HepG2 (cell line): Measurements from ENCODE around the gene MLLT1. TPM values are rescaled to one million over a fixed set of nuclear protein-coding genes. Genes with fewer than 3 reads are reported as not detected.
A peak's percentile ranks its signal among the peaks of the same experiment; 100 is the strongest.

Experiments
- ASH2L ChIP-seq: fragments of 300-600, 200-600 bp; sonication (generic); IDR thresholded peaks from 2 replicates; pipeline ENCODE4 v1.7.0; 2017; ENCODE audit warnings: low read depth, mild to moderate bottlenecking, moderate library complexity, mixed read lengths, low read length; ENCODE audit not compliant: insufficient read length
- EED ChIP-seq: sonication (generic); formaldehyde crosslinking; IDR thresholded peaks from 2 replicates; pipeline ENCODE4 v1.5.0; 2020; ENCODE audit warnings: mild to moderate bottlenecking, missing genetic modification reagents
- FOSL2 ChIP-seq: sonication (generic); formaldehyde crosslinking; IDR thresholded peaks from 2 replicates; pipeline ENCODE4 v1.4.0; 2020; ENCODE audit warnings: missing genetic modification reagents
- GATAD2A ChIP-seq: IDR thresholded peaks from 2 replicates; pipeline ENCODE4 v1.6.1; 2016
- KDM6A ChIP-seq: IDR thresholded peaks from 2 replicates; pipeline ENCODE4 v1.6.1; 2016; ENCODE audit warnings: low read depth
- MTA3 ChIP-seq: sonication (generic); formaldehyde crosslinking; IDR thresholded peaks from 2 replicates; pipeline ENCODE4 v1.4.0; 2020; ENCODE audit warnings: missing genetic modification reagents
- ZNF253 ChIP-seq: sonication (generic); formaldehyde crosslinking; IDR thresholded peaks from 2 replicates; pipeline ENCODE4 v1.8.0; 2022; ENCODE audit warnings: mild to moderate bottlenecking, missing genetic modification reagents, borderline replicate concordance
- ZNF33B ChIP-seq: sonication (generic); formaldehyde crosslinking; IDR thresholded peaks from 2 replicates; pipeline ENCODE4 v1.5.1; 2020; ENCODE audit warnings: mild to moderate bottlenecking, missing genetic modification reagents
- ZNF672 ChIP-seq: sonication (generic); formaldehyde crosslinking; IDR thresholded peaks from 2 replicates; pipeline ENCODE4 v1.8.1; 2022; ENCODE audit warnings: missing genetic modification reagents
- polyA plus RNA-seq, 8 experiments: library from polyadenylated mRNA; depleted of rRNA in 3 of 8; stranded (reverse) in 7 of 8; unstranded in 1 of 8; fragments of >200 nt; fragmentation: Illumina TruSeq in 4 of 8; extraction: Trizol in 4 of 8; gene quantifications; 2 replicates each; pipeline versions ENCODE4 v1.2.1 to v1.2.3, GENCODE V29; 2011 to 2016; ENCODE audit warnings: low read depth in 4 of 8, missing spikeins in 1 of 8, mixed read lengths in 1 of 8; ENCODE audit not compliant: insufficient read depth in 1 of 8
- total RNA-seq, 5 experiments: library from RNA; depleted of rRNA; stranded (reverse); fragments of >200 nt; fragmentation: Illumina TruSeq; extraction: Trizol; gene quantifications; 2 replicates each; pipeline ENCODE4 v1.2.3, GENCODE V29; 2016; ENCODE audit warnings: low read depth in 1 of 5
- TF ChIP-seq, protein P1 (sequence below): sonication (generic); formaldehyde crosslinking; IDR thresholded peaks from 2 replicates; pipeline ENCODE4 v1.4.0; 2020; ENCODE audit warnings: missing genetic modification reagents
- TF ChIP-seq, protein P2 (sequence below): sonication (generic); formaldehyde crosslinking; IDR thresholded peaks from 2 replicates; pipeline ENCODE4 v1.4.0; 2020; ENCODE audit warnings: missing genetic modification reagents
- TF ChIP-seq, protein P3 (sequence below): IDR thresholded peaks from 2 replicates; pipeline ENCODE4 v1.6.1; 2018; ENCODE audit warnings: missing genetic modification reagents

Gene MLLT1
- total and polyA plus RNA-seq, 2 of the 13 experiments (the other 11 are each of a cell fraction or from before 2014, with no cell fraction given): 11.7 to 12.2 TPM

DNA sequence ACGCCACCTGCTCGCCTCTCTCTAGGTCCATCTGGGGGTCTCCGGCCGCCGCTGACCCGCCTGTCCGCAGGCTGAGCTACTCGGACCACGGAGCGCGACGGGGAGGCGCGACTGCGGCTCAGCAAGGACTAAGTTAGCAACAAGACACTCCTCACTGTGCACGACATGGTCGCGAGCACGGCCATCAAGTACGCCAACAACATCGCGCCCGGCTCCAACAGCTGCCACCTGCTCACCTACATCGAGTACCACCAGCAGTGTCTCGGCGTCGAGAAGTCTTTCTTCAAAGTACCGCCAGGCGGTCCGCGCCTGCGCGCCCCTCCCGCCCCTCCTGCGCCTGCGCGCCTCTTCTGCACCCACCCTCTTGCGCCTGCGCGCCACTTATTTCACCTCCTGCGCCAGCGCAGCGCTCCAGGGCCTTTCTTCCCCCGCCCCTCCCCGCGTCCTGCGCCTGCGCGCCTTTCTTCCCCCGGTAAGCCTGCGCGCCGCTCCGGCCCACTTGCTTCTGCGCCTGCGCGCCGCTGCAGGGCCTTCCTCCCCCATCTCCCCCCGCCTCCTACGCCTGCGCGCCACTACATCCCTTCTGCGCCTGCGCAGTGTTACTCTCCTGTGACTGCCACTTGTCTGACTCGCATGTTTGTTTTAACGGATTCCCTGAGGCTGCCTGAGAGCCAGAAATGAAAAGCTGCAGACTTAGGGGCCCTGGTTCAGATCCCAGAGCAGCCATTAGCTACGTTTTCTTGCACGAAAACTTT lies 80.4 kb downstream of the MLLT1 start (continued):
- TF ChIP-seq, protein P1, sequence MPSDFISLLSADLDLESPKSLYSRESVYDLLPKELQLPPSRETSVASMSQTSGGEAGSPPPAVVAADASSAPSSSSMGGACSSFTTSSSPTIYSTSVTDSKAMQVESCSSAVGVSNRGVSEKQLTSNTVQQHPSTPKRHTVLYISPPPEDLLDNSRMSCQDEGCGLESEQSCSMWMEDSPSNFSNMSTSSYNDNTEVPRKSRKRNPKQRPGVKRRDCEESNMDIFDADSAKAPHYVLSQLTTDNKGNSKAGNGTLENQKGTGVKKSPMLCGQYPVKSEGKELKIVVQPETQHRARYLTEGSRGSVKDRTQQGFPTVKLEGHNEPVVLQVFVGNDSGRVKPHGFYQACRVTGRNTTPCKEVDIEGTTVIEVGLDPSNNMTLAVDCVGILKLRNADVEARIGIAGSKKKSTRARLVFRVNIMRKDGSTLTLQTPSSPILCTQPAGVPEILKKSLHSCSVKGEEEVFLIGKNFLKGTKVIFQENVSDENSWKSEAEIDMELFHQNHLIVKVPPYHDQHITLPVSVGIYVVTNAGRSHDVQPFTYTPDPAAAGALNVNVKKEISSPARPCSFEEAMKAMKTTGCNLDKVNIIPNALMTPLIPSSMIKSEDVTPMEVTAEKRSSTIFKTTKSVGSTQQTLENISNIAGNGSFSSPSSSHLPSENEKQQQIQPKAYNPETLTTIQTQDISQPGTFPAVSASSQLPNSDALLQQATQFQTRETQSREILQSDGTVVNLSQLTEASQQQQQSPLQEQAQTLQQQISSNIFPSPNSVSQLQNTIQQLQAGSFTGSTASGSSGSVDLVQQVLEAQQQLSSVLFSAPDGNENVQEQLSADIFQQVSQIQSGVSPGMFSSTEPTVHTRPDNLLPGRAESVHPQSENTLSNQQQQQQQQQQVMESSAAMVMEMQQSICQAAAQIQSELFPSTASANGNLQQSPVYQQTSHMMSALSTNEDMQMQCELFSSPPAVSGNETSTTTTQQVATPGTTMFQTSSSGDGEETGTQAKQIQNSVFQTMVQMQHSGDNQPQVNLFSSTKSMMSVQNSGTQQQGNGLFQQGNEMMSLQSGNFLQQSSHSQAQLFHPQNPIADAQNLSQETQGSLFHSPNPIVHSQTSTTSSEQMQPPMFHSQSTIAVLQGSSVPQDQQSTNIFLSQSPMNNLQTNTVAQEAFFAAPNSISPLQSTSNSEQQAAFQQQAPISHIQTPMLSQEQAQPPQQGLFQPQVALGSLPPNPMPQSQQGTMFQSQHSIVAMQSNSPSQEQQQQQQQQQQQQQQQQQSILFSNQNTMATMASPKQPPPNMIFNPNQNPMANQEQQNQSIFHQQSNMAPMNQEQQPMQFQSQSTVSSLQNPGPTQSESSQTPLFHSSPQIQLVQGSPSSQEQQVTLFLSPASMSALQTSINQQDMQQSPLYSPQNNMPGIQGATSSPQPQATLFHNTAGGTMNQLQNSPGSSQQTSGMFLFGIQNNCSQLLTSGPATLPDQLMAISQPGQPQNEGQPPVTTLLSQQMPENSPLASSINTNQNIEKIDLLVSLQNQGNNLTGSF: peak; percentile 85; the same call in 1 of the 2 replicates
- TF ChIP-seq MTA3 (CRISPR knock-in tag) (no peak), GATAD2A (CRISPR knock-in tag) (no peak), ZNF33B (peak; percentile 90), ZNF672 (CRISPR knock-in tag) (no peak), ZNF253 (CRISPR knock-in tag) (no peak), EED (CRISPR knock-in tag) (no peak), ASH2L (peak; percentile 52), KDM6A (no peak), FOSL2 (peak; percentile 18; the same call in 1 of the 2 replicates)
- TF ChIP-seq, protein P2, sequence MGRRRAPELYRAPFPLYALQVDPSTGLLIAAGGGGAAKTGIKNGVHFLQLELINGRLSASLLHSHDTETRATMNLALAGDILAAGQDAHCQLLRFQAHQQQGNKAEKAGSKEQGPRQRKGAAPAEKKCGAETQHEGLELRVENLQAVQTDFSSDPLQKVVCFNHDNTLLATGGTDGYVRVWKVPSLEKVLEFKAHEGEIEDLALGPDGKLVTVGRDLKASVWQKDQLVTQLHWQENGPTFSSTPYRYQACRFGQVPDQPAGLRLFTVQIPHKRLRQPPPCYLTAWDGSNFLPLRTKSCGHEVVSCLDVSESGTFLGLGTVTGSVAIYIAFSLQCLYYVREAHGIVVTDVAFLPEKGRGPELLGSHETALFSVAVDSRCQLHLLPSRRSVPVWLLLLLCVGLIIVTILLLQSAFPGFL: no peak; the same call in 1 of the 2 replicates
- TF ChIP-seq, protein P3, sequence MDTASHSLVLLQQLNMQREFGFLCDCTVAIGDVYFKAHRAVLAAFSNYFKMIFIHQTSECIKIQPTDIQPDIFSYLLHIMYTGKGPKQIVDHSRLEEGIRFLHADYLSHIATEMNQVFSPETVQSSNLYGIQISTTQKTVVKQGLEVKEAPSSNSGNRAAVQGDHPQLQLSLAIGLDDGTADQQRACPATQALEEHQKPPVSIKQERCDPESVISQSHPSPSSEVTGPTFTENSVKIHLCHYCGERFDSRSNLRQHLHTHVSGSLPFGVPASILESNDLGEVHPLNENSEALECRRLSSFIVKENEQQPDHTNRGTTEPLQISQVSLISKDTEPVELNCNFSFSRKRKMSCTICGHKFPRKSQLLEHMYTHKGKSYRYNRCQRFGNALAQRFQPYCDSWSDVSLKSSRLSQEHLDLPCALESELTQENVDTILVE: 0 out of 2 replicates have a peak, but pooled peaks have one; percentile 46
